ENCODE measurements around the gene ETAA1.

The ETAA1 gene

GRCh38 chr2:67438337-67438736 lies 41.2 kb downstream of the ETAA1 start:
- DNase-seq = no peak

GRCh38 chr2:67445652-67446268 lies 48.6 kb downstream of the ETAA1 start:
- no peak for DNase-seq

GRCh38 chr2:67446491-67446911 lies 49.4 kb downstream of the ETAA1 start:
- peak; percentile 14 for DNase-seq

- DNase-seq = no peak
These were observed 51.5 kb downstream of the ETAA1 start for GRCh38 chr2:67448648-67449047.

- peak; percentile 54 for DNase-seq
These were observed 54.1 kb downstream of the ETAA1 start for GRCh38 chr2:67451086-67451832.

- peak; percentile 11 for DNase-seq
These were observed 56.2 kb downstream of the ETAA1 start for GRCh38 chr2:67453310-67453709.

- no peak for DNase-seq
These were observed 58.3 kb downstream of the ETAA1 start for GRCh38 chr2:67455219-67456142.

GRCh38 chr2:67456428-67456827 lies 59.3 kb downstream of the ETAA1 start:
- DNase-seq = no peak

- DNase-seq = no peak
These were observed 60.6 kb downstream of the ETAA1 start for GRCh38 chr2:67457699-67458098.

- DNase-seq = no peak
These were observed 62.6 kb downstream of the ETAA1 start for GRCh38 chr2:67459761-67460160.

Measured in fibroblast of skin of scalp (primary cell).